Left ventricle myocardium superior (tissue), 1 donor: Measurements from ENCODE around the gene EGF. TPM values are rescaled to one million over a fixed set of nuclear protein-coding genes. Genes with fewer than 3 reads are reported as not detected.

Experiments
- ATAC-seq: fragments of 200-7000 bp; cut with Tn5 transposase; one replicate; pipeline ENCODE4 v1.9.1; 2020; ENCODE audit warnings: mild to moderate bottlenecking, moderate library complexity
- DNase-seq: peaks from one replicate; pipeline ENCODE4 v3.0.0-alpha.2; 2020
- intact Hi-C: fragments of 100-400 bp; cut with micrococcal nuclease; formaldehyde crosslinking; loops from one replicate; pipeline ENCODE4 v1.11.0; 2022
- total RNA-seq: library from RNA; stranded (reverse); fragmentation: NEBNext Ultra II Directional; extraction: Animal tissue kit (Norgen Biotek cat#: 25700); gene quantifications from one replicate; pipeline ENCODE4 v1.2.1, GENCODE V29; 2021
- donor health status: DM: no; HTN: yes; CAD: no; lungs with severe emphysema.

The EGF gene
- total RNA-seq, 1 donor from 2014 or later: 12.3 TPM

DNA sequence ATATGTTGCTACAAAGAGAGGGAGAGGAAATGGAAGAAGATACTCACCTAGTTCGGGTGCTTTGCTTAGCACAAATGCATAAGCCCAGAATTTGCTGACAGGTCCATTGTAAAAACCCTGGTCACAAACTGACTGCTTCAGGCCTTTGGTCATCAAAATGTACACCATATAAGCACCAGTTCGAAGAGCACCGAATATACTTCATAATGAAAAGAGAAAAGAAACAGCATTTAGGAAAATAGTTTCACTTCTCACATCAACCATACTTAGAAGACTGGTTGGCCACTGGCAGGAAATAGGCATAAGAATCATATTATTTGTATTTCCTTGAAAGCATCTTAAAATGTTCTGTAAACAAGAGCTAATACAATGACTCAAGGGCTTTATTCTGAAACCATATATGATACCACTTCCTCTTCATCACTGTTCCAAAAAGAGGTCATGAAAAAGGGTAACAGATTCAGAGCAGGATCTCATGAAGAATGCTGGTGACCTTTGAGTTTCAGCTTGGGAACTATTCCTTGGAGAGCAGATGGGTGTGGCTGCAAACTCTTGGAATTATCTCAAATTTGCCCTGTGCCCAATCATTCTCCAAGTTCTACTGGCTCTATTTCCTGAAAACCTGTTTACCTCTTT is 147.0 kb downstream of the EGF start:
- DNase-seq (no peak), ATAC-seq (no peak)
- intact Hi-C loops: no loop called here

DNA sequence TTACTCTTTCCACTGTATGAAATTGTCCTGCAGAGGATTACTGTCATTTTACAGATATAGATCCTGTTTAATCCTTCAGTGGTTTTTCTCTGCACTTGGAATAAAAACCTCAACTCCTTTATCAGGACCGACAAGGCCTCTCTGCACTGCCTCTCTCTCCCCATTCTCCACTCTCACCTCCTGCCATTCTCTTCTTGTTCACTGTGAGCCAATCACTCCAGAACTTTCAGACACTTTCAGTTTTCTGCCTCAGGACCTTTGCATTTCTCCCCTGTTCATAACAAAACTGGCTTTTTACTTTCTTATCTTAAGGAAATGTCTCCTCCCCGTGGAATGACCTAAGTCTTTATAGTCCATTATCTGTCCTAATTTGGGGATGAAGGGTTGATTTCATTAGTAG is 148.4 kb downstream of the EGF start:
- intact Hi-C loops: no loop called here
- no peak for ATAC-seq
- DNase-seq: no peak

Other genes with a start within 250 kb of the EGF start
- gene CASP6, start 209.4 kb upstream of the EGF start, total RNA-seq: 7.1 TPM
- 73.7 TPM for gene PLA2G12A, start 182.8 kb upstream of the EGF start, total RNA-seq
- 11.6 TPM for gene CFI, start 110.9 kb upstream of the EGF start, total RNA-seq
- gene GAR1, start 97.1 kb upstream of the EGF start, total RNA-seq: 9.2 TPM
- gene RRH, start 84.9 kb upstream of the EGF start, total RNA-seq: not detected
- gene LRIT3, start 64.8 kb upstream of the EGF start, total RNA-seq: not detected